GM19043 (cell line): Measurements from ENCODE around the gene MAN2A1.

Experiments
- ATAC-seq: cut with Tn5 transposase; IDR thresholded peaks from one replicate; pipeline ENCODE4 v1.9.1; 2021; ENCODE audit warnings: low read depth; ENCODE audit not compliant: unreplicated experiment

The MAN2A1 gene

DNA sequence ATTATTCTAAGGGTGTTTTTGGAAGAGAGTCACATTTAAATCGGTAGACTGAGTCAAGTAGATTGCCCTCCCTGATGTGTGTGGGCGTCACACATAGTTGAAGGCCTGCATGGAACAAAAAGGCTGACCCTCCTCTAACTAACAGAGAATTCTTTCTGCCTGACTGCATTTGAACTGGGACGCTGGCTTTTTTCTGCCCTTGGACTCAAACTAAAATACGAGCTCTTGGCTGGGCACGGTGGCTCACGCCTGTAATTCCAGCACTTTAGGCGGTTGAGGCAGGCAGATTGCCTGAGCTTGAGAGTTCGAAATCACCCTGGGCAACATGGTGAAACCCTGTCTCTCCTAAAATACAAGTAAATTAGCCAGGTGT, 209.4 kb downstream of the MAN2A1 start:
- no peak for ATAC-seq

GRCh38 chr5:109900461-109900860, 210.7 kb downstream of the MAN2A1 start:
- no peak for ATAC-seq

DNA sequence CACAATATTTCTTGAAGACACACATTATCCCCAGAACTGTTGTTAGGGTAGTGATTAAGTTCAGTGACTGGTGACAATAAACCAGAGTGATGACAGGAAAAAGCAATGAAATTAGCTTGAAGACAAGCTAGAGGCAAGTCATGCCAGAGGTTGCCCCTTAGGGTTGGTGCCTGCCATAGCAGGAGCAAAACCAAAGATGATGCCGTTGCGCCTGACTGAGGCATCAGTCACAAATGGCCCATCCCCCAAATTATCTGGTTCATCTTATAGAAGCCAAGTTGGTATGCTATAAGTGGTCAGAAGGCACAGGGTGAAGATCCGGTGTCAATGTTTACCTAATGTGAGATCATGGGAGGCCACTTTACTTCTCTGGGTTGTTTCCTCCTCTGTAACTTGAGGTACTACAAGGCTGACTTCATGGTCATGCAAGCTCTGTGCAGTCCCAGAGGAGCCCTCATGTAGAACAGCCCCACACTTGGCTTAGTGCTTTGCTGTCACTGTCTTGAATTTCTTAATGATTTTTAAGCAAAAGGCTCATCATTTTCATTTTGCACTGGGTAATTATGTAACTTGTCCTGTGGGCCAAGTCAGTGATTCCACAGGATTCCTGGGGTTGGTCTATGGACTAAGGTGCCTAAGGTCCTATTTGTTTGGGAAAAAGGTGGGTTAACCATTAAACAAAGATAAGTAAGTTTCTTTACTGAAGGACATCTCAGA, 211.3 kb downstream of the MAN2A1 start:
- no peak for ATAC-seq

- no peak for ATAC-seq
Measured at GRCh38 chr5:109901628-109901981, 211.9 kb downstream of the MAN2A1 start.

GRCh38 chr5:109903061-109903460, 213.3 kb downstream of the MAN2A1 start:
- ATAC-seq: no peak

GRCh38 chr5:109905906-109906305, 216.2 kb downstream of the MAN2A1 start:
- no peak for ATAC-seq

GRCh38 chr5:109907189-109907588, 217.5 kb downstream of the MAN2A1 start:
- ATAC-seq: no peak

- ATAC-seq: no peak
Measured at GRCh38 chr5:109907731-109908130, 218.0 kb downstream of the MAN2A1 start.

DNA sequence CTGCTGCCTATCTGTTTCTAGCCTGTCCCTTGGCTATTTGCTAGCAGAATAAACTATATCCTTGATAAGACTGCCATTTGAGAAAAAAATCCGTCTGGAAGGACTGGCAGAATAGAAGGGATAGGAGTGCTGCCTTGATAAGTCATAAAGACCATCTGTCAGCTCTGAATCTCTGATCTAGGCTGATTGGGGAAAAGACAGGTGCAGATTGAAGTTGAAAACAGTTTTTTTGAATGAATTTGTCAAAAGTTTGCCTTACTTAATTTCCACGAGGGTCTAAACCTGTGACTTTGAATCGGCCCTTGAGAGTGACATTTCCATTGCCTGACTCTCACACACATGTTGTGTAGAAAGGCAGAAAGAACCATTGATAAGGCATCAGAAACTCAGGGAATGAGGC, 218.6 kb downstream of the MAN2A1 start:
- no peak for ATAC-seq

- ATAC-seq: no peak
Measured at GRCh38 chr5:109910874-109911273, 221.1 kb downstream of the MAN2A1 start.

DNA sequence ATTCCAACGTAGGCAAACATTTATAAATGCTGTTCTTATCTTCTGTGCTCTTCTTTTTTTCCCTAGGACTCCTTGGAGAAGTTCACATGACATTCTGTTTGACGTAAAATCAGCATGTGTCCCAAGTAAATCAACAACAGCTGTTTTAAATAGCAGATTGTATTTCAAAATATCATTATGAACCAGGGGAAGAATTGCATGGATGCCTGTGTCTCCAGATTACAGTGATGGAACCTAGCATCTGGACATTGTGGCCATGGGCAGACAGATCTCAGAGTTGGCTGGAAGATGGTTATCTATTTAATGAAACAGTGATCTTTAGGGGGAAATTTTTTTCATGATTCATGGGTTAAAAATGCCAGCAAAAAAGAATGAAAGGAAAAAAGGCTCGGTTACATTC, 222.0 kb downstream of the MAN2A1 start:
- ATAC-seq: no peak

DNA sequence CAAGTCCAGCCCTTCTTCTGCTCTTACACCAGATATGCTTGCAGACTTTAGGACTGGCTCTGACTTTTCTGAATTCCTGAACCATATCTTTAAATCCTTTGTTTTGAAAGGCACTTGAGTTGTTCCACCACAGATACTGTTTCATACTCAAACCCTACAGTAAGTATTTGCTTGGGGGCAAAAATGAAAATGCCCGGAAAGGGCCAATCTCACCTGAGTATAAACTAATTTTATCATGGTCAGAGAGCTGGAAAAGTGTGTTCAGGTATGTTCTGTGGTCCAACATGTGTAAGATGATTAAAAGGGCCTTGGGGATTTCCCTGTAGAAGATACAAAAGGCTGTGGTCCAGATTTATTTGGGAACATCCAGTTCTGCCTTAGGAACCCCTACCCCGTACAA, 225.2 kb downstream of the MAN2A1 start:
- no peak for ATAC-seq

DNA sequence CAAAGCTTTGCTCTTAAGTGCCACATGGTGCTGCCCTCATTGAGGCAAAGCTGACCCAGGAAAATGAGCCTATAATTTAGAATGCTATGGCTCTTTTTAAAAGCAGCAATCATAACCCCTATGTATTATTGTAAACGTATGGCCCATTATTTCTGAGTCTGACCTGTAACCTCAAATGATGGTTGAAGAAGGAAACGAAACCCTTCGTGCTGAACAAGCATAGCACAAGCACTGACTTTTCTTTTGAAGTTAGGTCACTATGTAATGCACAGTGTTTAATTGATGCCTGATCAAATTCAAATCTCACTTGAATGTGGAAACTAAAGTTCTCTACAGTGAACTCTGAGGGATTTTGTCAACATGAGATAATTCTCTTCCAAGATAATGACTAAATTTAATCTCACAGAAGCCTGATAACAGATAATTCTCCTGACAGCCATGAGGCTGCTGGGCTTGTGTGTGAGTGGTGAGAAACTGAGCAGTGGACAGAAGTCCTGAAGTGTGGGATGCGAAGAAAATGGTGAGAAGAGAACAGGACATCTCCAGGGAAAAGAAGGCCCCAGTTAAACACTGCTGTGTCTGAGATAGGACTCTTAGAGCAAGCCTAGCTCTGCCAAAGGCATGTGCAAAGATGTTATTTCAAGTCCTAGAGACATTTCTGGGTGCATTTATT, 226.9 kb downstream of the MAN2A1 start:
- ATAC-seq: no peak
